Nephron progenitor cell (in vitro differentiated cells): ENCODE data around the gene PRMT5.

ENCODE experiments used
- DNase-seq: peaks from one replicate; pipeline ENCODE4 v3.0.0; 2021
- H3K27ac Mint-ChIP-seq: 2 replicates; pipeline ENCODE4 v1.8.0; 2021; ENCODE audit warnings: mild to moderate bottlenecking, moderate library complexity, mixed read lengths
- H3K27me3 Mint-ChIP-seq: 2 replicates; pipeline ENCODE4 v1.8.0; 2021; ENCODE audit warnings: mild to moderate bottlenecking, low read depth, mixed read lengths; ENCODE audit not compliant: poor library complexity
- H3K36me3 Mint-ChIP-seq: 2 replicates; pipeline ENCODE4 v1.8.0; 2021; ENCODE audit warnings: low read depth, mixed read lengths
- H3K4me1 Mint-ChIP-seq: 2 replicates; pipeline ENCODE4 v1.8.0; 2021; ENCODE audit warnings: mixed read lengths
- H3K4me3 Mint-ChIP-seq: 2 replicates; pipeline ENCODE4 v1.8.0; 2021; ENCODE audit warnings: mild to moderate bottlenecking, moderate library complexity, mixed read lengths
- H3K9me3 Mint-ChIP-seq: 2 replicates; pipeline ENCODE4 v1.8.0; 2021; ENCODE audit warnings: mild to moderate bottlenecking, moderate library complexity, mixed read lengths
- CTCF ChIP-seq: fragments of 200-600 bp; sonication (generic); IDR thresholded peaks from 2 replicates; pipeline ENCODE4 v1.5.0; 2021; ENCODE audit warnings: antibody characterized with exemption

The PRMT5 gene

GRCh38 chr14:22878271-22879246, 50.6 kb downstream of the PRMT5 start:
- H3K4me1 Mint-ChIP-seq, result peaks cover 30% of the 10 kb centered on the region
- H3K4me3 Mint-ChIP-seq, result no peak overlapping the region
- H3K36me3 Mint-ChIP-seq, result peaks cover 29% of the 10 kb centered on the region
- H3K27me3 Mint-ChIP-seq, result no peaks in the 10 kb centered on the region
- TF ChIP-seq CTCF, result no peak
- no peaks in the 10 kb centered on the region for H3K9me3 Mint-ChIP-seq
- DNase-seq, result no peak
- peak overlapping the region; percentile 44 for H3K27ac Mint-ChIP-seq

- Mint-ChIP-seq H3K4me1 (peaks cover 22% of the 10 kb centered on the region), H3K9me3 (no peaks in the 10 kb centered on the region)
Measured at GRCh38 chr14:22877000-22877501, 52.1 kb downstream of the PRMT5 start.

GRCh38 chr14:22875748-22876319, 53.3 kb downstream of the PRMT5 start:
- Mint-ChIP-seq H3K36me3 (peaks cover 34% of the 10 kb centered on the region), H3K27me3 (no peaks in the 10 kb centered on the region), H3K4me1 (peaks cover 18% of the 10 kb centered on the region), H3K27ac (peak overlapping the region; percentile 60), H3K4me3 (no peak overlapping the region), H3K9me3 (no peaks in the 10 kb centered on the region)
- no peak for DNase-seq
- no peak for TF ChIP-seq CTCF

More at GRCh38 chr14:22877000-22877501, 52.1 kb downstream of the PRMT5 start:
- no peak for TF ChIP-seq CTCF
- no peak overlapping the region for H3K4me3 Mint-ChIP-seq
- peaks cover 34% of the 10 kb centered on the region for H3K36me3 Mint-ChIP-seq
- DNase-seq, result no peak
- no peaks in the 10 kb centered on the region for H3K27me3 Mint-ChIP-seq
- H3K27ac Mint-ChIP-seq, result no peak overlapping the region

GRCh38 chr14:22875003-22875747, 54.0 kb downstream of the PRMT5 start:
- TF ChIP-seq CTCF, result no peak
- H3K27ac Mint-ChIP-seq, result no peak overlapping the region
- H3K27me3 Mint-ChIP-seq, result no peaks in the 10 kb centered on the region
- no peaks in the 10 kb centered on the region for H3K9me3 Mint-ChIP-seq
- no peak for DNase-seq
- H3K4me3 Mint-ChIP-seq, result no peak overlapping the region
- H3K4me1 Mint-ChIP-seq, result peaks cover 25% of the 10 kb centered on the region
- peaks cover 34% of the 10 kb centered on the region for H3K36me3 Mint-ChIP-seq

- TF ChIP-seq CTCF, result peak; percentile 5
- Mint-ChIP-seq H3K27me3 (no peaks in the 10 kb centered on the region), H3K4me3 (peak overlapping the region; percentile 83), H3K4me1 (peaks cover 27% of the 10 kb centered on the region), H3K27ac (peak overlapping the region; percentile 53), H3K9me3 (no peaks in the 10 kb centered on the region), H3K36me3 (peaks cover 26% of the 10 kb centered on the region)
- no peak for DNase-seq
Measured at GRCh38 chr14:22872833-22873520, 56.2 kb downstream of the PRMT5 start.
